H9 (cell line): Measurements from ENCODE around the gene MICB. TPM values are rescaled to one million over a fixed set of nuclear protein-coding genes. Genes with fewer than 3 reads are reported as not detected.

Experiments
- DNase-seq: peaks from one replicate; pipeline ENCODE4 v3.0.0-alpha.2; 2017
- H2AFZ ChIP-seq: one replicate; pipeline ENCODE4 v1.6.1; 2013; ENCODE audit warnings: mild to moderate bottlenecking, low read length, control low read depth, moderate library complexity
- H2AK5ac ChIP-seq: 2 replicates; pipeline ENCODE4 v1.6.1; 2013; ENCODE audit warnings: low read length, control low read depth, mixed read lengths; ENCODE audit not compliant: insufficient read length
- H2BK120ac ChIP-seq: one replicate; pipeline ENCODE4 v1.6.1; 2013; ENCODE audit warnings: low read depth, mild to moderate bottlenecking, low read length, control low read depth, inconsistent platforms; ENCODE audit not compliant: poor library complexity, severe bottlenecking
- H2BK12ac ChIP-seq: 2 replicates; pipeline ENCODE4 v1.6.1; 2013; ENCODE audit warnings: low read length, control low read depth, mixed read lengths, low read depth; ENCODE audit not compliant: insufficient read length
- H2BK15ac ChIP-seq: 2 replicates; pipeline ENCODE4 v1.6.1; 2013; ENCODE audit warnings: low read depth, low read length, control low read depth
- H2BK20ac ChIP-seq: one replicate; pipeline ENCODE4 v1.6.1; 2013; ENCODE audit warnings: low read depth, mild to moderate bottlenecking, low read length, control low read depth, inconsistent platforms; ENCODE audit not compliant: poor library complexity, severe bottlenecking
- H2BK5ac ChIP-seq: 2 replicates; pipeline ENCODE4 v1.6.1; 2013; ENCODE audit warnings: low read length, control low read depth, mixed read lengths; ENCODE audit not compliant: insufficient read length
- H3K14ac ChIP-seq: 2 replicates; pipeline ENCODE4 v1.6.1; 2013; ENCODE audit warnings: low read length, control low read depth; ENCODE audit not compliant: insufficient read depth
- H3K18ac ChIP-seq: 2 replicates; pipeline ENCODE4 v1.6.1; 2013; ENCODE audit warnings: low read depth, mild to moderate bottlenecking, mixed read lengths, low read length, control low read depth; ENCODE audit not compliant: insufficient read length
- H3K23ac ChIP-seq: 2 replicates; pipeline ENCODE4 v1.6.1; 2013; ENCODE audit warnings: low read length, control low read depth, mixed read lengths, low read depth; ENCODE audit not compliant: insufficient read length
- H3K23me2 ChIP-seq: 2 replicates; pipeline ENCODE4 v1.6.1; 2013; ENCODE audit warnings: low read depth, mild to moderate bottlenecking, mixed read lengths, low read length, control low read depth; ENCODE audit not compliant: insufficient read length, poor library complexity, severe bottlenecking
- H3K27ac ChIP-seq: 2 replicates; pipeline ENCODE4 v1.5.1; 2013; ENCODE audit warnings: low read length, control low read depth, mixed read lengths, low read depth; ENCODE audit not compliant: insufficient read length
- H3K27me3 ChIP-seq: 2 replicates; pipeline ENCODE4 v1.6.1; 2013; ENCODE audit warnings: low read length, control low read depth, inconsistent platforms; ENCODE audit not compliant: insufficient read depth
- H3K4ac ChIP-seq: 2 replicates; pipeline ENCODE4 v1.6.1; 2013; ENCODE audit warnings: low read depth, mild to moderate bottlenecking, control low read depth, inconsistent platforms, low read length, moderate library complexity
- H3K4me1 ChIP-seq: 2 replicates; pipeline ENCODE4 v1.6.1; 2013; ENCODE audit warnings: low read length, control low read depth, inconsistent platforms; ENCODE audit not compliant: insufficient read depth
- H3K4me2 ChIP-seq: 2 replicates; pipeline ENCODE4 v1.6.1; 2013; ENCODE audit warnings: low read length, control low read depth, mixed read lengths; ENCODE audit not compliant: insufficient read length, insufficient read depth
- H3K56ac ChIP-seq: 2 replicates; pipeline ENCODE4 v1.6.1; 2013; ENCODE audit warnings: low read depth, mild to moderate bottlenecking, mixed read lengths, low read length, control low read depth; ENCODE audit not compliant: insufficient read length
- H3K79me1 ChIP-seq: 2 replicates; pipeline ENCODE4 v1.6.1; 2013; ENCODE audit warnings: low read depth, mild to moderate bottlenecking, moderate library complexity, low read length, control low read depth, inconsistent platforms; ENCODE audit not compliant: insufficient read depth, poor library complexity, severe bottlenecking
- H3K79me2 ChIP-seq: 2 replicates; pipeline ENCODE4 v1.6.1; 2013; ENCODE audit warnings: low read length, control low read depth, inconsistent platforms; ENCODE audit not compliant: insufficient read depth
- H3K9ac ChIP-seq: 2 replicates; pipeline ENCODE4 v1.6.1; 2013; ENCODE audit warnings: low read length, control low read depth, mixed read lengths; ENCODE audit not compliant: insufficient read length; ENCODE audit errors: extremely low read depth
- H3K9me3 ChIP-seq: one replicate; pipeline ENCODE4 v1.6.1; 2013; ENCODE audit warnings: low read depth, low read length, inconsistent platforms; ENCODE audit not compliant: control insufficient read depth
- H3T11ph ChIP-seq: one replicate; pipeline ENCODE4 v1.6.1; 2013; ENCODE audit warnings: mild to moderate bottlenecking, low read length, control low read depth, inconsistent platforms
- H4K20me1 ChIP-seq: one replicate; pipeline ENCODE4 v1.6.1; 2013; ENCODE audit not compliant: control insufficient read depth, insufficient read length, insufficient read depth
- H4K5ac ChIP-seq: 2 replicates; pipeline ENCODE4 v1.6.1; 2013; ENCODE audit warnings: low read depth, mild to moderate bottlenecking, mixed read lengths, low read length, control low read depth; ENCODE audit not compliant: insufficient read length
- H4K8ac ChIP-seq: replicated peaks from 2 replicates; pipeline ENCODE4 v1.6.1; 2013; ENCODE audit warnings: low read length, control low read depth, mixed read lengths, low read depth; ENCODE audit not compliant: insufficient read length
- H4K91ac ChIP-seq: 2 replicates; pipeline ENCODE4 v1.6.1; 2013; ENCODE audit warnings: low read depth, mild to moderate bottlenecking, moderate library complexity, mixed read lengths, low read length, control low read depth; ENCODE audit not compliant: insufficient read length
- H3K27ac Mint-ChIP-seq, 3 experiments: 2 replicates in 2 of 3; 3 replicates in 1 of 3; pipeline ENCODE4 v1.8.0; 2020 to 2021; ENCODE audit warnings: mixed read lengths in 3 of 3, mild to moderate bottlenecking in 1 of 3, moderate library complexity in 1 of 3
- H3K27me3 Mint-ChIP-seq: 2 replicates; pipeline ENCODE4 v1.8.0; 2021; ENCODE audit warnings: low read depth, mild to moderate bottlenecking, moderate library complexity, mixed read lengths
- H3K36me3 Mint-ChIP-seq, 3 experiments: 2 replicates in 2 of 3; 3 replicates in 1 of 3; pipeline ENCODE4 v1.8.0; 2020 to 2021; ENCODE audit warnings: low read depth in 3 of 3, mixed read lengths in 3 of 3; ENCODE audit not compliant: insufficient read depth in 1 of 3
- H3K4me1 Mint-ChIP-seq, 2 experiments: 2 replicates each; pipeline ENCODE4 v1.8.0; 2020; ENCODE audit warnings: mixed read lengths in 2 of 2
- H3K4me3 Mint-ChIP-seq, 2 experiments: 2 replicates in 1 of 2; 3 replicates in 1 of 2; pipeline ENCODE4 v1.8.0; 2020 to 2021; ENCODE audit warnings: mild to moderate bottlenecking in 2 of 2, mixed read lengths in 2 of 2, moderate library complexity in 1 of 2
- H3K9me3 Mint-ChIP-seq, 2 experiments: 2 replicates in 1 of 2; 3 replicates in 1 of 2; pipeline ENCODE4 v1.8.0; 2020; ENCODE audit warnings: mild to moderate bottlenecking in 2 of 2, mixed read lengths in 2 of 2, moderate library complexity in 1 of 2
- CTCF ChIP-seq: fragments of 200-600 bp; sonication (generic); conservative IDR thresholded peaks from 3 replicates; pipeline ENCODE4 v1.8.0; 2021; ENCODE audit warnings: antibody characterized with exemption, mild to moderate bottlenecking
- WGBS: extraction: QIAGEN DNeasy Blood & Tissue Kit; methylation state at CpG from one replicate; pipeline ENCODE4 v1.1.7; 2013; ENCODE audit warnings: missing lambda C conversion rate, low lambda C conversion rate, mixed read lengths; ENCODE audit not compliant: insufficient read length; ENCODE audit errors: extremely low coverage; 5-methylcytosine and 5-hydroxymethylcytosine counted together
- total RNA-seq: library from RNA; stranded (reverse); gene quantifications from 2 replicates; pipeline ENCODE4 v1.2.1, GENCODE V29; 2021

Gene MICB
- total RNA-seq, 1 experiment from 2014 or later, result 6.2 TPM

DNA sequence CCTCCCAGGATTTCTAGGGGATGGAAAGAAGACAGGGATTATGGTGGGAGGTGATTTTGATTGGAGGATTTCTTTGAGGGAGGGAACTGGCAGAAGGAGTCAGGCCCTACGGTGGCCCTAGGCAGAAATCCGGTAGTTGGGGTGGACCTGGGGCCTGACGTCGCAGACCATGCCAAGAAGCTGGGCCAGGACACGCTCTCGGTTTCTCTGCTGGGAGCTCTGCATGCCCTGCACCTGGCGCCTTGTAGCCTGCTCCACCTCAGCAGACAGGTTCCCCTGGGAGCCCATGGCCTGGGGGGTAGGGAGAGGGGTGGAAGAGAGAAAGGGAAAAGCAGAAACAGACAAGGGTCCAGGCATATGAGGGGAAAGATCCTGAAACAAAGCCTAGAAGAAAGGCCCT is 47.3 kb downstream of the MICB start:
- Histone ChIP-seq H3K56ac (no peak overlapping the region), H2BK120ac (no peak overlapping the region), H3K27me3 (no peaks in the 10 kb centered on the region), H3K27ac (no peak overlapping the region), H3K4me1 (peaks cover under 1% of the 10 kb centered on the region; the same call in 1 of the 2 replicates), H3K9me3 (no peaks in the 10 kb centered on the region), H2BK20ac (no peak overlapping the region), H3K79me1 (peaks cover 3% of the 10 kb centered on the region), H3K23ac (no peak overlapping the region), H4K91ac (no peak overlapping the region), H3K79me2 (peaks cover 11% of the 10 kb centered on the region), H4K20me1 (no peaks in the 10 kb centered on the region), H2BK15ac (no peak overlapping the region), H3K4me2 (peak overlapping the region; percentile 56), H2AK5ac (no peak overlapping the region), H2BK5ac (no peak overlapping the region), H3K14ac (no peak overlapping the region), H2BK12ac (no peak overlapping the region), H3K23me2 (peaks cover 4% of the 10 kb centered on the region), H3T11ph (no peak overlapping the region), H3K9ac (no peak overlapping the region), H4K8ac (no peak overlapping the region), H2AFZ (no peak overlapping the region), H3K18ac (no peak overlapping the region), H4K5ac (no peak overlapping the region), H3K4ac (no peak overlapping the region)
- no peak for TF ChIP-seq CTCF
- peak overlapping the region in 1 of 3 experiments; percentile 97; a peak in 1 of 7 replicates for H3K27ac Mint-ChIP-seq
- H3K36me3 Mint-ChIP-seq, result peaks cover 17 to 32% (median 31%) of the 10 kb centered on the region in 3 experiments
- H3K27me3 Mint-ChIP-seq, result no peaks in the 10 kb centered on the region
- DNase-seq, result no peak
- H3K4me3 Mint-ChIP-seq, result peak overlapping the region in 1 of 2 experiments; percentile 84; a peak in 3 of 5 replicates
- peaks cover 24 to 34% of the 10 kb centered on the region in 2 experiments for H3K4me1 Mint-ChIP-seq
- H3K9me3 Mint-ChIP-seq, result no peaks in the 10 kb centered on the region; a peak in 1 of 5 replicates
- WGBS, result no CpG with 5 or more reads among the region's 7 CpGs
